AG20443 (cell line): ENCODE data around the gene ACOD1.
"Not testable (repeated sequence)": the region's sequence is repeated elsewhere in the genome, so short reads cannot be mapped to it uniquely, and the experiment has no call there.

Experiments used
- DNase-seq: peaks from one replicate; pipeline ENCODE4 v3.0.0; 2012; ENCODE audit warnings: low spot score, mixed read lengths

Gene ACOD1

DNA sequence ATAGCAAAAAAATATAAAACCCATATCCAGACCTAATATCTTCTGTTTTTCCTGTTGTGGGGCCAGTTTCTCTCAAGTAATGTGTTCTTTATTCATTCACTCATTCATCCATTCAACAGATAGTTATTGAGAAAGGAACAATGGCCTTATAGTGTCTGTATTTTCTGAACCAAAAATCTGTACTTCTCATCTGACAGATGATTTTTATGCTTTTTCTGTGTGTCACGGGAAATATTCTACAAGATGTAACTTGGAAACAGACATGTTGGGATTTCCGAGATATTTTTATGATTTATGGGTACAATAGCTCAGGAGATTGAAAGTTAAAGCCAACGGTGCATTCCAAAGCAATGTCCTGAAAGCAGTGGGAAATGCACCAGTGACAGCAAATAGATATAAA is 5.7 kb downstream of the ACOD1 start:
- no peak for DNase-seq

DNA sequence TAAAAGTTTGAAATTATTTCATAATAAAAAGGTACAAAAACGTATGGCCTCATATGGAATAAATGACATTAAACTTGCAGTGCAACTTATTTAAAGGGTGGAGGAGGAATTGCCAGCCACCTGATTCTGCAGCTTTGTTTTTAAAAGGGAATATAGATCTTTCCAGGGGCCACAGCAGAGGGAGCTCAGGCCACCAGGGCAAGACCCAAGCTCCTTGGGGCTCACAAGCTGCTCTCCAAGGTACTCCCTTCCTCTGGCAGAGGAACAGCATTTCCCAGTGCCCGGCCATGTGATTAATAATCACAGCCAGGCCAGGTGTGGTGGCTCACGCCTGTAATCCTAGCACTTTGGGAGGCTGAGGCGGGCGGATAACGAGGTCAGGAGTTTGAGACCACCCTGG is 6.2 kb downstream of the ACOD1 start:
- no peak for DNase-seq

DNA sequence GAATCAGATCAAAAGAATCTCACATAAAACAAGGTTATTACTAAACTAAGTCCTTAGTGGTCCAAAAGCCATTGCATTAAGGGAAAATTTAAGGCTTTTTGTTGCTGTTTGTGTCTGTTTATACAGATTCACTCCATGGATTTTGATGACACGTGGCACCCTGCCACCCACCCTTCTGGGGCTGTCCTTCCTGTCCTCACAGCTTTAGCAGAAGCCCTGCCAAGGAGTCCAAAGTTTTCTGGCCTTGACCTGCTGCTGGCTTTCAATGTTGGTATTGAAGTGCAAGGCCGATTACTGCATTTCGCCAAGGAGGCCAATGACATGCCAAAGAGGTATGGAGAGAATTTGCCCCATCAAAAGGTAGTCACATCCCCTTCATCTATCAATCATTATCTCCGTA is 6.9 kb downstream of the ACOD1 start:
- no peak for DNase-seq

DNA sequence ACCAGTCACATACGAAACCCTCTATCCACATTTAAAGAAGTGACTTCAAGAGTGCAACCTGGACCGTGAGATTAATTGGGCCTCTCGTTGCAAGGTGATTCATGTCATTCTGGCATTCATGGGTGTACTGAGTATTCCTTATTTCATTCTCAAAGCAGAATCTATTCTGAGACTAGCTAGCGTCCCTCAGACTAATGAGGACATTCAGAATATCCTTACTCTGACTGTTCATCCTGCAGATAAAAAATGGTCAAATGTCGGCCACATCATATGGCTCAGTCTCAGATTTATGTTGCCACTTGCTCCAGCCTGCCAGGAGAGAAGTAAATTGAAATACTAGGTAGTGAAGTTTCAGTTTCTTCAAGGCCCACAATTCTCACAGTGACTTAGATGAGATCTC is 7.3 kb downstream of the ACOD1 start:
- DNase-seq, result no peak

DNA sequence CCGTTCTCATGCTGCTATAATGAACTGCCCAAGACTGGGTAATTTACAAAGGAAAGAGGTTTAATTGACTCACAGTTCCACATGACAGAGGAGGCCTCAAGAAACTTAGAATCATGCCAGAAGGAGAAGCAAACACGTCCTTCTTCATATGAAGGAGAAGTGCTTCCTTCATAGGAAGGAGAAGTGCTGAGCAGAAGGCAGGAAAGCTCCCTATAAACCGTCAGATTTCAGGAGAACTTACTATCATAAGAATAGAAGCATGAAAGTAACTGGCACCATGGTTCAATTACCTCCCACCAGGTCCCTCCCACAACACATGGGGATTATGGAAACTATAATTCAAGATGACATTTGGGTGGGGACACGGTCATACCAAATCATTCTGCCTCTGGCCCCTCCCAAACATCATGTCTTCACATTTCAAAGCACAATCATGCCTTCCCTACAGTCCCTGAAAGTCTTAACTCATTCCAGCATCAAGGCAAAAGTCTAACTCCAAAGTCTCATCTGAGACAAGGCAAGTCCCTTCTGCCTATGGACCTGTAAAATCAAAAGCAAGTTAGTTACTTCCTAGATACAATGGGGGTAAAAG is 10.6 kb downstream of the ACOD1 start:
- no peak for DNase-seq

DNA sequence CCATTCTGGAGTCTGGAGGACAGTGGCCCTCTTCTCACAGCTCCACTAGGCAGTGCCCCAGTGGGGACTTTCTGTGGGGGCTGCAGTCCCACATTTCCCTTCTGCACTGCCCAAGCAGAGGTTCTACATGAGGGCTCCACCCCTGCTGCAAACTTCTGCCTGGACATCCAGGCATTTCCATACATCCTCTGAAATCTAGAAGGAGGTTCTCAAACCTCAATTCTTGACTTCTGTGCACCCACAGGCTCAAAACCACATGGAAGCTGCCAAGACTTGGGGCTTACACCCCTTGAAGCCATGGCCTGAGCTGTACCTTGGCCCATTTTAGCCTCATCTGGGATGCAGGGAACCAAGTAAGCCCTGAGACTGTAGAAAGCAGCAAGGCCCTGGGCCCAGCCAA is 11.4 kb downstream of the ACOD1 start:
- DNase-seq, result not testable (repeated sequence)

DNA sequence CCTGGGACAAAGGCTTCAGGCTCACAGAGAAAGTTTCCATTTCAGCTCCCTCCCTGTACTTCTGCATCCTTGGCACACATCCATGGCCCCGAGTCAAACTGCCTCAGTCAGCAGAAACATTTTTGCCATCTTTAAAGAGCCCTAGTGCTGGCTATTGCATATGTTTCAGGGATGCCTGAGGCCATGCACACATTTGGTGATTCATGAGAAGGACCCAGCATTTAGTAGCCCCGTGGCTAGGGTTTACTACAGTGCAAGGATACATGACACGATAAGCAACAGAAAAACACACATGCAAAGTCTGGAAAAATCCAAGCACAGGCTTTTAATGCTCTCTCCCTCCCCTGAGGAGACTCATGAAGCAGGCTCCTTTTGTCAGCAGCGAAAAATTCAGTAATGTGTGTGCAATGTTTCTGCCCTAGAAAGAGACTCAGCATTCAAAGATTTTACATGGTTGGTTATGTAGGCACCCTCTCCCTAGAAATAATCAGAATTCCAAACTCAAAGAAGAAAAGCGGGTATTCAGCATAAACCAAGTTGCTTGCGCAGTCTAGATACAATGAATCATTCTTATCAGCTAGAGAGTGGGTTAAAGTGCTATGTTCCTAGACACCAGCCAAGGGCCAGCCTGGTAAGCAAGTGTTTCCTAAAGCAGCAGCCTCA is 17.6 kb downstream of the ACOD1 start:
- peak; percentile 54 for DNase-seq

DNA sequence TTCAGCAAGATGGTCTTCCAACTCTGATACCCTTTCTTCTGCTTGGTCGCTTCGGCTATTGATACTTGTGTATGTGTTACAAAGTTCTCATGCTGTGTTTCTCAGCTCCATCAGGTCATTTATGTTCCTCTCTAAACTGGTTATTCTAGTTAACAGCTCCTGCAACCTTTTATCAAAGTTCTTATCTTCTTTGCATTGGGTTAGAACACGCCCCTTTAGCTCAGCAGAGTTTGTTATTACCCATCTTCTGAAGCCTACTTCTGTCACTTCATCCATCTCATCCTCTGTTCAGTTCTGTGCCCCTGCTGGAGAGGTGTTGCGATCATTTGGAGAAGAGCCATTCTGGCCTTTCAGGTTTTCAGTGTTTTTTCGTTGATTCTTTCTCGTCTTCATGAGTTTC is 18.7 kb downstream of the ACOD1 start:
- no peak for DNase-seq

DNA sequence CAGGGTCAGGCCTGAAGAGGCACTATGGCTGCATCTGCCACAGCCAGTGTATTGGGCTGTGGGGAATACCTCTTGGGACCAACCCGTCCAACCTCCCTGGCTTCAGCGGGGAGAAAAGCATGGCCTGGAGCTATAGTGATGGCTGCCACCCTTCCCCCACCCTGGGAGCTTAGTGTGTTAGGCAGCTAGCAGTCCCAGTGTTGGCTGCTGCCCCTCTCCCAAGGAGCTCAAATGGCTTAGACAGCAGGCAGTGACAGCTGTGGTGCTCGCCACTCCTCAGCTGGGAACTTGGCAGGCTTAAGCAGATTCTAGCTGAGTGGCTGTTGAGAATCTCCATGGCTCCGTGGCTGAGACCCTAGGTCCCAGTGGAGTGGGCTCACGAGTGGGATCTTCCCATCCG is 19.7 kb downstream of the ACOD1 start:
- DNase-seq, result no peak

DNA sequence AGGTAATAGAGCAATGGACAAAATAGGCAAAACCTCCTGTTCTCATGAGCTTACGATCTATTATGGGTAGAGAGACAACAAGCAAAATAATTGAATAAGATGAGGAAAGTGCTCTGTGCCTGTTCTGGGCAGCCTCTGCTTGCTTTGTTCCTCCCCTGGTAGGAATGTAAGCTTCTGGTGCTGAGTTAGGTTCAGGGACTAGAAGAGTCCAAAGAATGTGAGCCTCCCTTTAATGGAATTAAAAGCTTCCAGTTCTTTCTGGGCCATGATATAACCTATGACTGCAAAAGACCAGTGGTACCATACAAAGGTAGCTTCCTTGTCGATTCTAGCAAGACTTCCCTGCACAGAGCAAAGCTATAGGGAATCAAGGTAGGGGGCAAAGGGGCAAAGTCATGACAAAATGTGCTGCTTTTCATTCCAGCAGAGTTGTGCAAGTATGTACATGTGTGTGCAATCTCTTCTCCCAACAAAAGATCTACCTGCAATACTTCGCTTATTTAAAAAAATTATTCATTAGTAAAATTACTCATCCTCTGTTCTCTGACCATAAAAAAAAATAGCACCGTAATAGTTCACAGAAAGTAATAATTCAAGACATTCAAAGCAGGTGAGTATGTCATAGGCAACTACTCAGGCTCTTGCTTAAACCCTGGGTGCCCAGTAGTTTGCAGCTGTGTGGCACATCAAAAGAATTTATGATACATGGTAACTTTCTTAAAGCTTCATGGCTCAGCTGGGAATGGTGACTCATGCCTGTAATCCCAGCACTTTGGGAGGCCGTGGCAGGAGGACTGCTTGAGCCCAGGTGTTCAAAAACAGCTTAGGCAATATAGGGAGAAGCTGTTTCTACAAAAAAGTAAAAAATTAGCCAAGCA is 21.4 kb downstream of the ACOD1 start:
- peak; percentile 26 for DNase-seq

DNA sequence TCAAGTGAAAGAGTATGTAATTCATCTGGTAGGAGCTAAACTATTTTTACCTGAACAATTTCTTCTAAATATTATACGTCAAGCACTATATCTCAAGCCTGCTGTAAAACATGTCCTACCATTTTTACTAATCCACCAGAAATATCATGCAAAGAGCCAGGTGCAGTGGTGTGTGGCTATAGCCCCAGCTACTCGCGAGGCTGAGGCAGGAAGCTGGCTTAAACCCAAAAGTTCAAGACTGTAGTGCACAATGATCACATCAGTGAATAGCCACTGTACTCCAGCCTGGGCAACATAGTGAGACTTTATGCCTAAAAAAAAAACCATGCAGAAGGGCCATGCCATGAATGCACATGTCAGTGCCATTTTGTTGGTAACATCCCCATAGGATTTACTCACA is 22.9 kb downstream of the ACOD1 start:
- DNase-seq, result no peak

DNA sequence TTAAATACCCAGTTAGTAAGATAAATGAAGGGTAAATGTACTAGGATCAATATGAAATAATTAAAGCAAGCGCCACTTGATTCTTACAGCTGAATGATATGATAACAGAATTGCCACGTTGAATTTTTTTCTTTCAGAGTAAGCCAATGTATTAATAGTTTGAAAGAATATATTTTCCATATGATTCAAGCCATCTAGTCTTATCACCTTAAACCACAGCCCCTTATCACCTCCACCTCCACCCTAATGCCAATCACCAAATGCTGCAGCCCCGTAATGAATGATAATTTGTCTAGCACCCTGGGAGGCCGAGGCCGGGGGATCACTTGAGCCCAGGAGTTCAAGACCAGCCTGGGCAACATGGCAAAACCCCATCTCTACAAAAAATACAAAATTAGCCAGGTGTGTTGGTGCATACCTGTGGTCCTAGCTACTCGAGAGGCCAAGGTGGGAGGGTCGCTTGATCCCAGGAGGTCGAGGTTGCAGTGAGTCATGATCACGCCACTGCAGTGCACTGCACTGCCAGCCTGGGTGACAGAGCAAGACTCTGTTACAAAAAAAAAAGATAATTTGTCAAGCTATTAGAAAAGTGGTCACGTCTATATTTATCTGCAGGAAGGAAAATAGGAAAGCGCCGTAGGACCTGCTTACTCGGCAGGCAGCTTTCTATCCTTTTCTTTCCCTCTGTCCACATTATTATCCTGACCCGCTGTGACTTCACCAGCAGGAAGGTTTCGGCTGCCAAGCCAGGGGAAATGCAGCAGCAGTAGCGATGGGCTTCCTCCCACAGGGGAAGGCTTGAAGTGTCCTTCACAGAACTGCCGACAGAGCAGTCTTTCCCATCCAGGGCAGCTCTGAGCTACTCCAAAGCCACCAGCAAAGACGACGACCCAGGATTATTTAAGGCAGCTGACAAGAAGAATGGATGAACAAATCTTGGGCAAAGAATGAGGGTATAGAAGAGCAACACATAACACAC is 23.8 kb downstream of the ACOD1 start:
- no peak for DNase-seq

DNA sequence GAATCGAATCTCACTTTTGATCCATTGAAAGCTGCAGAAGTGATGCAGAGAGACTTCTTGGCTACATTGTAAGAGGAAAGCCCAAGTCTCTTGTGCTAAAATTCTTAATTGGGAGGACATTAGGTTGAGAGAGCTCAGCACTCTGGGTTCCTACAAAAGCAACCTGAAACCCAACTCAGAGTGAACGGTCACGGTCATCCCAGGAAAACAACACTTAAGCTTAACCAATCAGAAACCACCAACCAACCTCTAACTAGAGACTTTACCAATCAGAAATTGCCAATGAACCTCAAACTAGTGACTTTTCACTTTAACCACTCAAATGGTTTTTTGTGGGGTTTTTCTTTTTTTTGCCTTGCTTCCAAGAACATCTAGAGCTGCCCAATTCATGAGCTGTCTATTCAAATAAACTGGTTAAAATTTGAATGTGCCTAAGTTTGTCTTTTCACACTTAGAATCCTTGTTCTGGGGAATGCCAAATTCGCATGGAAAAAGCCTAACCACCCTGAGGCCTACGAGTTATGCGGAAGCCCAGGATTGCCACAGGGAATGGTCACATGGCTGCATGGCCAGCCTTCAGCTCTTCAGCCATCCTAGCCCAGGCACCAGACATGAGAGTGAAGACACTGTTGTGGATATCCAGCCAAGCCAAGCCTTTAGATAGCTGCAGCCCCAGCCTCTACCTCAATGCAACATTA is 25.8 kb downstream of the ACOD1 start:
- no peak for DNase-seq

DNA sequence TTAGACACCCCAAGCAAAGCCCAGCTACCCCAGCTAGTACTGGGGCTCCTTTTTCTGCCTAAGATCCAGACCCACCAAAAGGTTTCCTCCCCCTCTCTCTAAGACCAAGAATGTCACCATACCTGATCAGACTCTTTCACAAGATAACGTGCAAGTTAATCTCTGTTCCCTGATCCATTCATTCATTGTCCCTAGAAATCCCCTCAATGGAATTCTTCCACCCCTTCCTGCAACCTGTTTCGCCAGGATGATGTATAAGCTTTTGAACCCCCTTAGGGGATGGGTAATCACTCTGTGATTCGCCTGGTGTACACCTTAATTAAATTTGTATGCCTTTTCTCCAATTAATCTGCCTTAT is 26.3 kb downstream of the ACOD1 start:
- no peak for DNase-seq

DNA sequence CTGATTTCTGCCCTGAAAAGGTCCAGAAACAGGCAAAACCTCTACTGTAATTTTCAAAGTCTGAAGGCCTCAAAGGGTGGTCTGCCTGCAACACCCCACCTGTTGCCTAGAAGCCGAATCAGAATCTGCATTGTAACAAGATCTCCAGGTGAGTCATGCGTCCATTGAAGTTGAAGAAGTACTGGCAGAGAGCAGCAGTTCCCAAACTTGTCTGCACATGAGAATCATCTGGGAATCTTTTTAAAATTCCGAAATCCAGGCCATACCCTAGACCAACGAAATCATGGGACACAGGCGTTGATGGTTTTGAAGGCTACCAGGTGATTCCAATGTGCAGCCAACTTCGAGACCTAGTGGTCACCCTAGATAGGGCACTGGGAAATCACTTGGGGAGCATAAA is 27.6 kb downstream of the ACOD1 start:
- no peak for DNase-seq

DNA sequence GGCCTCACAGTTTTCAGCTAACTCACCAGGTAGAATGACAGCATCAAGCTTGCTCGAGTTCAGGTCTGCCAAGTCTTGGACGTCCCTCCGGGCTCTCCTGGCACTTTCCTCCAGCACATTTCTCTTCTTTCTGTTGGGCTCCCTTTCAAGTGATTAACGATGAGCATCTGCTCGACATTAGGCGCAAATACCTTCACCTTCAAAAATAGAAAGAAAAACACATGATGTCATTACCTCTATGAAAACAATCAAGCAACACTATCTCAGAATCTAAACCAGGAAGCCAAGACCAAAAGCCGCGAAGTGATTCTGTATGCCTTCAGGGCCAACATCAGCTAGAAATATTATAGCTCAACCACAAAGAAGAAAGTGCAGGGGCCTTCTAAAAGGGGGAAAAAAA is 28.2 kb downstream of the ACOD1 start:
- no peak for DNase-seq

DNA sequence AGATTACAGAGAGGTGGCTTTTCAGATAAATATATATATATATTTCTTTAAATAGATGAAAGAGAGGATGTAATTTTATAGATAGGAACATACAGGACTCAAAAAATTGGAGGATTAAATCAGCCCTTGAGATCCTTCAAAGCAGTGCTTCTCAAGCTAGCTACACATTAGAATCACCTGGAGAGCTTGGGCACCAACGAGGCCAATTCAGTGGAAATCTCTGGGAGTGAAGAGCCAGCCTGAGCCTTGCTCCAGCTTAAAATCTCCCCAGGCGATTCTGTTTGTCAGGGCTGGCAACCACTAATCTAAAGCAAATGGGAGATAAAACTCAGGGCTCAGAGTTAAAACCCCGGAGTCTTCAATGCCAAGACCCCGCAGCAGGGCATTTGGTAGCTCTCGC is 28.6 kb downstream of the ACOD1 start:
- DNase-seq, result no peak

DNA sequence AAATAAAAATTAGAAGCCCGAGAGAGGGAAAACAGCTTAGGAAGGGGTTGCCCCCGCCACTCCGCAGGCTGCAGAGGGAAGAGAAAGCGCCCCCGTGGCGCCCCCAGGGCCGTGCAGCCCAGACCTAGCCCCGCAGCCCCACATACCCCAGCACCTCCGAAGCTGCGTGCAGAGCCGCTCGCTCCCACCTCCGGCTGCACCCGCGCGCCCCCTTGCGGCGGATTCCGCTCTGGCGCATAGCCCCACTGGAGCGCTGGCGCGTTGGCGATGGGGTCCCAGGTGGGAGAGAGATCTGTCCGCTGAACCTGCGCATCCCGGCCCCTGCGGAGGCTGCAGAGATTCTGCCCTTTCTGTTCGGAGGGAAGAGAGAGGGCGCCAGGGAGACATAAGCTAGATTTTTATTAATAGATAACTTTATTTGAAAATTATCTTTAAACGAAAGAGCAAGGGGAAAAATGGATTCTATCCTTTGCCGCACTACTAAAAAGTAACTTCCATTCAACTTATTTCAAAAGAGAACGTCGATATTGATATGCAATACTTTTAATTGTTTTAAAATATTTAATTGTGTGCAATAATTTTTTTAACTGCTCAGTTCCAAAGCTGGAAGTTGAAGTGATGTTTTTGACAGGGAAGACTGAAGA is 31.9 kb downstream of the ACOD1 start:
- DNase-seq, result peak; percentile 94

DNA sequence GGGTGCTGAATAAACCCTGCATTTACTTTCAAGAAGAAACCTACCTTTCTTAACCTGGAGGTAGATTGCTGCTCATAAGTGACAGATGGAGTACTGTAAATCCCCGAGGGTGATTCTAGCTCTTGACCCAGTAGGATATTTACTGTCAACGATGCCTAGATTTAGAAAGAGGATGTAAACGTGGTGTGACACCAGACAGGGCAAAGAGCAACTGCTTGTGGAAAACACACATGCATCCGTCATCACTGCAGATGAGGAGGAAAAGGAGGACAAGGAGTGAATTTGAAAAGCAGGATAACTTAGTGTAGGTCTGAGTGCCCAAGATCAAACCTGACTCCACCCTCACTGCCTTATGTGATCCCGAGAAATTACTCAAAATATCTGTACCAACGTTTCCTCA is 33.8 kb downstream of the ACOD1 start:
- DNase-seq, result no peak

DNA sequence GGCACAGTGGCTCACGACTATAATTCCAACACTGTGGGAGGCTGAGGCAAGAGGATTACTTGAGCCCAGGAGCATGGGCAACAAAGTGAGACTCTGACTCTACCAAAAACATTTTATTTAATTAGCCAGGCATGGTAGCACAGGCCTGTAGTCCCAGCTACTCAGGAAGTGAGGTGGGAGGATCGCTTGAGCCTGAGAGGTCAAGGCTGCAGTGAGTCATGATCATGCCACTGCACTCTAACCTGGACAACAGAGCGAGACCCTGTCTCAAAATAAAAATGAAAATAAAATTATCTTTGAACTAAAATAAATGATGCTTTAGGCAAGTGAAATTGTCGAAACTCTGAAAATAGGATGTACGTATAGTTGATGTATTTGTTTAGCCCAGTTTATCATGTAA is 35.4 kb downstream of the ACOD1 start:
- DNase-seq, result no peak

DNA sequence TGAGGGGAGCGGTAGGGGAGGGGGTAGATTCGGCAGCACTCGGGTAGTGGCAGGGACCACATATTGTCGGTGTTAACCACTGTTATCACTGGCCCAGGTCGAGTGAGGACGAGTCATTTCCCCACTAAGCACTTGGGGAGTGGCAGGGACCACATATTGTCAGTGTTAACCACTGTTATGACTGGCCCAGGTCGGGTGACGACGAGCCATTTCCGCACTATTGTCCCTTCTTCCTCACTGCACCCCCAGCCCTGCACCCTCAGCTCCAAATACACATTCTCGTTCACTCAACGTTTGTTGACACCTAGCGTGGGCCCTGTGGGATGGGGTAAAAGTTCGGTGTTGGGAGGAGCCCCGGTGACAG is 43.1 kb downstream of the ACOD1 start:
- DNase-seq, result peak; percentile 16
